ENCODE data around the gene TRIM17. TPM values are rescaled to one million over a fixed set of nuclear protein-coding genes. Genes with fewer than 3 reads are reported as not detected.

The TRIM17 gene
- total RNA-seq, 3 donors from 2014 or later (not counting 1 experiment from before 2014, with no cell fraction given), result 8.0 to 13.4 (median 8.4) TPM

DNA sequence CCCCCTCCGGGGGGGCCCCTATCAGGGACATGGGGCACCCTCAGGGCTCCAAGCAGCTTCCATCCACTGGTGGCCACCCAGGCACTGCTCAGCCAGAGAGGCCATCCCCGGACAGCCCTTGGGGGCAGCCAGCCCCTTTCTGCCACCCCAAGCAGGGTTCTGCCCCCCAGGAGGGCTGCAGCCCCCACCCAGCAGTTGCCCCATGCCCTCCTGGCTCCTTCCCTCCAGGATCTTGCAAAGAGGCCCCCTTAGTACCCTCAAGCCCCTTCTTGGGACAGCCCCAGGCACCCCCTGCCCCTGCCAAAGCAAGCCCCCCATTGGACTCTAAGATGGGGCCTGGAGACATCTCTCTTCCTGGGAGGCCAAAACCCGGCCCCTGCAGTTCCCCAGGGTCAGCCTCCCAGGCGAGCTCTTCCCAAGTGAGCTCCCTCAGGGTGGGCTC is 44.9 kb downstream of the TRIM17 start:
- H3K4me3 ChIP-seq (ENCODE audit: low read length), result no peak overlapping the region
- TF ChIP-seq, protein P1, sequence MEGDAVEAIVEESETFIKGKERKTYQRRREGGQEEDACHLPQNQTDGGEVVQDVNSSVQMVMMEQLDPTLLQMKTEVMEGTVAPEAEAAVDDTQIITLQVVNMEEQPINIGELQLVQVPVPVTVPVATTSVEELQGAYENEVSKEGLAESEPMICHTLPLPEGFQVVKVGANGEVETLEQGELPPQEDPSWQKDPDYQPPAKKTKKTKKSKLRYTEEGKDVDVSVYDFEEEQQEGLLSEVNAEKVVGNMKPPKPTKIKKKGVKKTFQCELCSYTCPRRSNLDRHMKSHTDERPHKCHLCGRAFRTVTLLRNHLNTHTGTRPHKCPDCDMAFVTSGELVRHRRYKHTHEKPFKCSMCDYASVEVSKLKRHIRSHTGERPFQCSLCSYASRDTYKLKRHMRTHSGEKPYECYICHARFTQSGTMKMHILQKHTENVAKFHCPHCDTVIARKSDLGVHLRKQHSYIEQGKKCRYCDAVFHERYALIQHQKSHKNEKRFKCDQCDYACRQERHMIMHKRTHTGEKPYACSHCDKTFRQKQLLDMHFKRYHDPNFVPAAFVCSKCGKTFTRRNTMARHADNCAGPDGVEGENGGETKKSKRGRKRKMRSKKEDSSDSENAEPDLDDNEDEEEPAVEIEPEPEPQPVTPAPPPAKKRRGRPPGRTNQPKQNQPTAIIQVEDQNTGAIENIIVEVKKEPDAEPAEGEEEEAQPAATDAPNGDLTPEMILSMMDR (IDR thresholded peaks at IDR 0.05), result no peak
- H3K4me1 ChIP-seq (ENCODE audit: control insufficient read depth, insufficient read depth, low read length), result peaks cover 5% of the 10 kb centered on the region
- no peaks in the 10 kb centered on the region for H3K36me3 Mint-ChIP-seq
- no peaks in the 10 kb centered on the region for H3K9me3 ChIP-seq (ENCODE audit: control insufficient read depth, insufficient read depth, low read length)
- H3K27me3 ChIP-seq (ENCODE audit: control insufficient read depth, insufficient read depth, low read length), result no peaks in the 10 kb centered on the region
- H3K4me3 Mint-ChIP-seq, result no peak overlapping the region
- H3K27me3 Mint-ChIP-seq (ENCODE audit: low read depth in 2 of 2), result peaks cover 0 to 4% of the 10 kb centered on the region in 2 donors
- H3K36me3 ChIP-seq (ENCODE audit: control insufficient read depth, insufficient read depth, low read length), result no peaks in the 10 kb centered on the region
- no peak overlapping the region for H3K27ac Mint-ChIP-seq
- no peaks in the 10 kb centered on the region for H3K9me3 Mint-ChIP-seq
- ATAC-seq (no peak), DNase-seq (no peak)
- intact Hi-C loops (cut with micrococcal nuclease), result no loop called here
- 78% methylated on average over 4 of the region's 4 CpGs for WGBS (ENCODE audit: insufficient coverage)
- no peaks in the 10 kb centered on the region for H3K4me1 Mint-ChIP-seq
- H3K27ac ChIP-seq (ENCODE audit: low read length), result no peak overlapping the region

DNA sequence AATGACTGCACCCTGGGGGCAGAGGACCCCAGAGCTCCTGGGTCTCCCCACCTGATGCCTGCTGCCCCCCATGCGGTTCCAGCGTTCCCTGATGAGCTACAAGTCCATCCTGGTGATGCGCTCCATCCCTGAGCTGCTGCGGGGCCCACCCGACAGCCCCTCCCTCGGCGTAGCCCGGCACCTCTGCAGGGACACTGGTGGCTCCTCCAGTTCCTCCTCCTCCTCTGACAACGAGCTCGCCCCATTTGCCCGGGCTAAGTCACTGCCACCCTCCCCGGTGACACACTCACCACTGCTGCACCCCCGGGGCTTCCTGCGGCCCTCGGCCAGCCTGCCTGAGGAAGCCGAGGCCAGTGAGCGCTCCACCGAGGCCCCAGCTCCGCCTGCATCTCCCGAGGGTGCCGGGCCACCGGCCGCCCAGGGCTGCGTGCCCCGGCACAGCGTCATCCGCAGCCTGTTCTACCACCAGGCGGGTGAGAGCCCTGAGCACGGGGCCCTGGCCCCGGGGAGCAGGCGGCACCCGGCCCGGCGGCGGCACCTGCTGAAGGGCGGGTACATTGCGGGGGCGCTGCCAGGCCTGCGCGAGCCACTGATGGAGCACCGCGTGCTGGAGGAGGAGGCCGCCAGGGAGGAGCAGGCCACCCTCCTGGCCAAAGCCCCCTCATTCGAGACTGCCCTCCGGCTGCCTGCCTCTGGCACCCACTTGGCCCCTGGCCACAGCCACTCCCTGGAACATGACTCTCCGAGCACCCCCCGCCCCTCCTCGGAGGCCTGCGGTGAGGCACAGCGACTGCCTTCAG is 45.5 kb downstream of the TRIM17 start:
- no peak overlapping the region for H3K27ac Mint-ChIP-seq
- TF ChIP-seq, protein P1 (IDR thresholded peaks at IDR 0.05), result no peak
- Histone ChIP-seq H3K36me3 (ENCODE audit: control insufficient read depth, insufficient read depth, low read length) (no peaks in the 10 kb centered on the region), H3K4me1 (ENCODE audit: control insufficient read depth, insufficient read depth, low read length) (peaks cover 5% of the 10 kb centered on the region), H3K27me3 (ENCODE audit: control insufficient read depth, insufficient read depth, low read length) (no peaks in the 10 kb centered on the region), H3K9me3 (ENCODE audit: control insufficient read depth, insufficient read depth, low read length) (no peaks in the 10 kb centered on the region), H3K27ac (ENCODE audit: low read length) (no peak overlapping the region), H3K4me3 (ENCODE audit: low read length) (no peak overlapping the region)
- intact Hi-C loops (cut with micrococcal nuclease), result no loop called here
- DNase-seq (no peak), ATAC-seq (no peak)
- 92% methylated on average over 50 of the region's 50 CpGs for WGBS (ENCODE audit: insufficient coverage)
- no peaks in the 10 kb centered on the region for H3K9me3 Mint-ChIP-seq
- no peaks in the 10 kb centered on the region for H3K4me1 Mint-ChIP-seq
- H3K27me3 Mint-ChIP-seq (ENCODE audit: low read depth in 2 of 2), result no peaks in the 10 kb centered on the region
- no peak overlapping the region for H3K4me3 Mint-ChIP-seq
- H3K36me3 Mint-ChIP-seq, result no peaks in the 10 kb centered on the region

DNA sequence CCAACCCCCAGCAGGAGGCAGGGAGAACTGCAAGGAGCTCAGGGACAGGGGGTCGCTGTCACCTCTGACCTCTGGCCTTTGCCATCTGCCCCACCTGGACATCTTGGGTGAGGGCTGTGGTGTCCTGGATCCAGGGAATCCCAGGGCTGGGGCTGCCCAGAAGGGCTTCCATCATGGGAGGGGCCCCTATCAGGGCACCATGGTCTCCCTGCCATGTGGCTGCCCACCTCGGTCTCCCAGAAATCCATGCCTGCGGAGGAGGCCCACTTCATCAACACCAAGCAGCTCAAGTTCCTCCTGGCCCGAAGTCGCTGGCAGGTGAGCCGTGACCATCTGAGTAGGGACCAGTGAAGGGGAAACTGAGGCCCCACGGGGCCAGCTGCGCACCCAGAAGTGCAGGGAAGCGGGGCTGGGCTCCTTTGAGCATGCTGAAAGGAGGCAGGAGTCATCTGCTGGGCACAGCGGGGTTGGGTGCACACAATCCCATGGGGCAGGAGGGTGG is 46.2 kb downstream of the TRIM17 start:
- no peak overlapping the region for H3K27ac ChIP-seq (ENCODE audit: low read length)
- no peak overlapping the region for H3K4me3 ChIP-seq (ENCODE audit: low read length)
- no peaks in the 10 kb centered on the region for H3K9me3 Mint-ChIP-seq
- no peaks in the 10 kb centered on the region for H3K27me3 ChIP-seq (ENCODE audit: control insufficient read depth, insufficient read depth, low read length)
- TF ChIP-seq, protein P1 (IDR thresholded peaks at IDR 0.05), result no peak
- no peak for DNase-seq
- intact Hi-C loops (cut with micrococcal nuclease), result no loop called here
- 88% methylated on average over 10 of the region's 10 CpGs for WGBS (ENCODE audit: insufficient coverage)
- H3K36me3 ChIP-seq (ENCODE audit: control insufficient read depth, insufficient read depth, low read length), result no peaks in the 10 kb centered on the region
- no peak overlapping the region for H3K27ac Mint-ChIP-seq
- H3K4me1 Mint-ChIP-seq, result no peaks in the 10 kb centered on the region
- ATAC-seq, result no peak
- no peak overlapping the region for H3K4me3 Mint-ChIP-seq
- H3K27me3 Mint-ChIP-seq (ENCODE audit: low read depth in 2 of 2), result no peaks in the 10 kb centered on the region
- no peaks in the 10 kb centered on the region for H3K9me3 ChIP-seq (ENCODE audit: control insufficient read depth, insufficient read depth, low read length)
- no peaks in the 10 kb centered on the region for H3K36me3 Mint-ChIP-seq
- H3K4me1 ChIP-seq (ENCODE audit: control insufficient read depth, insufficient read depth, low read length), result peaks cover 5% of the 10 kb centered on the region
